ENCODE data around the gene CERS6. TPM values are rescaled to one million over a fixed set of nuclear protein-coding genes. Genes with fewer than 3 reads are reported as not detected.

CERS6 gene
- total and polyA plus RNA-seq, 2 donors from 2014 or later, result 9.4 to 18.8 TPM

DNA sequence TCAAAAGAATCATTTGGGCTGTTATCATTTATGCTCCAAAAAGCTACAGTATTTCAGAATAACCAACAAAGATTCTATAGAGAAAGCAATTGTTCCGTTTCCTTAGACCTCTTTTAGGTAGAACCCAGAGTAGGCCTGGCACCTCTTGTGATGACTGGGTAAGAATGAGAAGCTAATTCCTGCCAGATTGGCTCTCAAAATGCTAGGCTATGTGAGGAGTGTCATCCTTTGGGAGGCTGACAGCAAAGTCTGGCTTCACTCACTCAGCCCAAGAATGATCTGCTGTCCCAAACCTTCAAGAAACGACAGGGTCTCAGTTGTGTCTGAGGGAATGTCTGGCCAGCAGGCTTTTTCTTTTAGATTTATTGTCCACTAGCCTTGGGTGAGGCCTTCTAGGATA lies 4.5 kb downstream of the CERS6 start:
- H3K27me3 ChIP-seq (ENCODE audit: control insufficient read depth, insufficient read depth, low read length), result no peaks in the 10 kb centered on the region
- FAIRE-seq (no peak), DNase-seq (no peak)
- TF ChIP-seq, protein P1, sequence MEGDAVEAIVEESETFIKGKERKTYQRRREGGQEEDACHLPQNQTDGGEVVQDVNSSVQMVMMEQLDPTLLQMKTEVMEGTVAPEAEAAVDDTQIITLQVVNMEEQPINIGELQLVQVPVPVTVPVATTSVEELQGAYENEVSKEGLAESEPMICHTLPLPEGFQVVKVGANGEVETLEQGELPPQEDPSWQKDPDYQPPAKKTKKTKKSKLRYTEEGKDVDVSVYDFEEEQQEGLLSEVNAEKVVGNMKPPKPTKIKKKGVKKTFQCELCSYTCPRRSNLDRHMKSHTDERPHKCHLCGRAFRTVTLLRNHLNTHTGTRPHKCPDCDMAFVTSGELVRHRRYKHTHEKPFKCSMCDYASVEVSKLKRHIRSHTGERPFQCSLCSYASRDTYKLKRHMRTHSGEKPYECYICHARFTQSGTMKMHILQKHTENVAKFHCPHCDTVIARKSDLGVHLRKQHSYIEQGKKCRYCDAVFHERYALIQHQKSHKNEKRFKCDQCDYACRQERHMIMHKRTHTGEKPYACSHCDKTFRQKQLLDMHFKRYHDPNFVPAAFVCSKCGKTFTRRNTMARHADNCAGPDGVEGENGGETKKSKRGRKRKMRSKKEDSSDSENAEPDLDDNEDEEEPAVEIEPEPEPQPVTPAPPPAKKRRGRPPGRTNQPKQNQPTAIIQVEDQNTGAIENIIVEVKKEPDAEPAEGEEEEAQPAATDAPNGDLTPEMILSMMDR (IDR thresholded peaks at IDR 0.05; ENCODE audit: borderline replicate concordance, extremely low read depth, insufficient read depth), result no peak
- no peaks in the 10 kb centered on the region for H3K9me3 ChIP-seq (ENCODE audit: control insufficient read depth in 2 of 3, insufficient read depth in 1 of 3, low read length in 3 of 3)
- H3K4me1 ChIP-seq (ENCODE audit: control insufficient read depth in 2 of 3, insufficient read depth in 2 of 3, low read depth in 1 of 3, low read length in 3 of 3), result peaks cover 3% of the 10 kb centered on the region in 3 donors
- H3K9ac ChIP-seq (ENCODE audit: low read length in 3 of 3), result no peak overlapping the region
- no peak overlapping the region for H3K4me3 ChIP-seq (ENCODE audit: low read length in 3 of 3)
- intact Hi-C loops (cut with DNase I), result no loop called here
- no peak overlapping the region for H3K27ac ChIP-seq (ENCODE audit: low read depth in 2 of 2, low read length in 2 of 2)
- H3K36me3 ChIP-seq (ENCODE audit: control insufficient read depth in 2 of 3, insufficient read depth in 3 of 3, low read length in 3 of 3), result no peaks in the 10 kb centered on the region

GRCh38 chr2:168461178-168461941 lies 5.3 kb downstream of the CERS6 start:
- Histone ChIP-seq H3K9me3 (ENCODE audit: control insufficient read depth in 2 of 3, insufficient read depth in 1 of 3, low read length in 3 of 3) (no peaks in the 10 kb centered on the region), H3K27ac (ENCODE audit: low read depth in 2 of 2, low read length in 2 of 2) (no peak overlapping the region), H3K27me3 (ENCODE audit: control insufficient read depth, insufficient read depth, low read length) (no peaks in the 10 kb centered on the region), H3K9ac (ENCODE audit: low read length in 3 of 3) (no peak overlapping the region), H3K36me3 (ENCODE audit: control insufficient read depth in 2 of 3, insufficient read depth in 3 of 3, low read length in 3 of 3) (no peaks in the 10 kb centered on the region), H3K4me1 (ENCODE audit: control insufficient read depth in 2 of 3, insufficient read depth in 2 of 3, low read depth in 1 of 3, low read length in 3 of 3) (peaks cover 3 to 4% (median 3%) of the 10 kb centered on the region in 3 donors), H3K4me3 (ENCODE audit: low read length in 3 of 3) (no peak overlapping the region)
- no peak for FAIRE-seq
- intact Hi-C loops (cut with DNase I), result no loop called here
- DNase-seq, result no peak
- TF ChIP-seq, protein P1 (IDR thresholded peaks at IDR 0.05; ENCODE audit: borderline replicate concordance, extremely low read depth, insufficient read depth), result no peak

- peaks cover 3 to 7% (median 6%) of the 10 kb centered on the region in 3 donors for H3K4me1 ChIP-seq (ENCODE audit: control insufficient read depth in 2 of 3, insufficient read depth in 2 of 3, low read depth in 1 of 3, low read length in 3 of 3)
- no peak overlapping the region for H3K4me3 ChIP-seq (ENCODE audit: low read length in 3 of 3)
- intact Hi-C loops (cut with DNase I), result no loop called here
Observed at GRCh38 chr2:168461942-168462331, 5.9 kb downstream of the CERS6 start.

More at GRCh38 chr2:168461942-168462331, 5.9 kb downstream of the CERS6 start:
- DNase-seq (no peak), FAIRE-seq (no peak)
- H3K9ac ChIP-seq (ENCODE audit: low read length in 3 of 3), result no peak overlapping the region
- H3K9me3 ChIP-seq (ENCODE audit: control insufficient read depth in 2 of 3, insufficient read depth in 1 of 3, low read length in 3 of 3), result no peaks in the 10 kb centered on the region
- no peaks in the 10 kb centered on the region for H3K27me3 ChIP-seq (ENCODE audit: control insufficient read depth, insufficient read depth, low read length)
- TF ChIP-seq, protein P1 (IDR thresholded peaks at IDR 0.05; ENCODE audit: borderline replicate concordance, extremely low read depth, insufficient read depth), result no peak
- no peaks in the 10 kb centered on the region for H3K36me3 ChIP-seq (ENCODE audit: control insufficient read depth in 2 of 3, insufficient read depth in 3 of 3, low read length in 3 of 3)
- no peak overlapping the region for H3K27ac ChIP-seq (ENCODE audit: low read depth in 2 of 2, low read length in 2 of 2)

All from kidney (tissue), 14 donors.